ENCODE data around the gene MARK4.

- TF ChIP-seq CTCF (IDR thresholded peaks at IDR 0.05), result no peak
- TF ChIP-seq POLR2A (IDR thresholded peaks at IDR 0.05), result no peak
Measured at GRCh38 chr19:45347570-45348366, 96.7 kb downstream of the MARK4 start.

Measured in adrenal gland (tissue), 5 donors.